Measurements from ENCODE around the gene CHID1. TPM values are rescaled to one million over a fixed set of nuclear protein-coding genes. Genes with fewer than 3 reads are reported as not detected.
A peak's percentile ranks its signal among the peaks of the same experiment; 100 is the strongest.

CHID1 gene
- total and polyA plus RNA-seq, 7 experiments from 2014 or later = 30.8 to 61.0 (median 55.3) TPM

DNA sequence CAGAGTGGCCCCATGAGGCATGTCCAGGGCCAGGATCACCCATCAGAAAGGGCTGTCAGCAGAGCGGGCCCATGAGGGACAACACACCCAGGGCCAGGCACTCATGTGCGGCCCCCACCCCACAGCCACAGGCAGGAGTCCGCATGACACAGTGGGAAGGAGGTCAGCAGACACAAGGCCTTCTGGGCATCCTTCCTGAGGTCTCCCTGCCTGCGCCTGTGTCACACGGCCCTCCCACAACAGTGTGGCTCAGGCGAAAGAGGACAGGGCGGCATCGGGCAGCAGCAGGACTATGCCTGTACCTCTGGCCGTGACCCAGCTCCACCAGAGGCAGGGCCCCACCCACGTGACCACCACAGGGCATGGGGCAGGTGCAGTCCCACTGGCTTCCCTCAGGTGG, 27.1 kb downstream of the CHID1 start:
- Histone ChIP-seq H3K27ac (ENCODE audit: low read depth, low read length) (no peak overlapping the region), H3K36me3 (ENCODE audit: control insufficient read depth in 2 of 3, insufficient read depth in 3 of 3, low read length in 3 of 3) (peaks cover 0 to 60% (median 0%) of the 10 kb centered on the region in 3 experiments), H3K4me3 (ENCODE audit: low read length) (no peak overlapping the region), H3K4me1 (ENCODE audit: control insufficient read depth in 2 of 2, insufficient read depth in 2 of 2, low read length in 2 of 2) (no peaks in the 10 kb centered on the region), H3K9me3 (ENCODE audit: control insufficient read depth in 2 of 3, low read length in 3 of 3) (no peaks in the 10 kb centered on the region), H3K27me3 (ENCODE audit: control insufficient read depth in 2 of 2, insufficient read depth in 2 of 2, low read length in 2 of 2) (no peaks in the 10 kb centered on the region)
- Mint-ChIP-seq H3K27ac (no peak overlapping the region), H3K27me3 (no peaks in the 10 kb centered on the region), H3K4me1 (peaks cover 0 to 3% (median 0%) of the 10 kb centered on the region in 7 donors), H3K36me3 (peaks cover 0 to 21% (median 5%) of the 10 kb centered on the region in 5 donors), H3K9me3 (no peaks in the 10 kb centered on the region), H3K4me3 (no peak overlapping the region)
- POLR2A ChIA-PET = no interaction called here
- intact Hi-C loops (cut with micrococcal nuclease) = no loop called here
- ATAC-seq (no peak), DNase-seq (no peak)
- CTCF ChIA-PET = no interaction called here

DNA sequence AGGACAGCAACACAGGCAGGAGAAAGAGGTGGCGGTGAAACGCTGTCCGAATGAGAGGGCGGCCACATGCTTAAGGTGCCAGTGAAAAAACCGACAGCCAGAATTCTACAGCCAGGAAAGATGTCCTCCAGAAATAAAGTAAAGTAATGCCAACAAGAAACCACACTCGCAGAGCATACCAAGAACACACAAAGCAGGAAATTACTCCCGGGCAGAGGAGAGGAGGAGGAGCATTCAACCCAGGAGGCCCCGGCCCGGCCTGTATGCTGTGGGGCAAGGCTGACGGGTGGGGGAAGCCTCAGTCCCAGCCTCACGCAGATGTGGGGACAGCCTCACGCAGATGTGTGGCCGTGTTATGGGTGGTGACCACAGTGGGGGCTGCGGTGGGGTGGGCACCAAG, 28.0 kb downstream of the CHID1 start:
- Histone ChIP-seq H3K36me3 (ENCODE audit: control insufficient read depth in 2 of 3, insufficient read depth in 3 of 3, low read length in 3 of 3) (peaks cover 0 to 53% (median 0%) of the 10 kb centered on the region in 3 experiments), H3K27me3 (ENCODE audit: control insufficient read depth in 2 of 2, insufficient read depth in 2 of 2, low read length in 2 of 2) (no peaks in the 10 kb centered on the region), H3K9me3 (ENCODE audit: control insufficient read depth in 2 of 3, low read length in 3 of 3) (no peaks in the 10 kb centered on the region), H3K4me3 (ENCODE audit: low read length) (no peak overlapping the region), H3K27ac (ENCODE audit: low read depth, low read length) (no peak overlapping the region), H3K4me1 (ENCODE audit: control insufficient read depth in 2 of 2, insufficient read depth in 2 of 2, low read length in 2 of 2) (no peaks in the 10 kb centered on the region)
- CTCF ChIA-PET = no interaction called here
- peak overlapping the region in 1 of 9 donors; percentile 14 for H3K27ac Mint-ChIP-seq
- ATAC-seq (no peak), DNase-seq (no peak)
- POLR2A ChIA-PET = no interaction called here
- H3K4me1 Mint-ChIP-seq = peaks cover 0 to 3% (median 0%) of the 10 kb centered on the region in 7 donors
- intact Hi-C loops (cut with micrococcal nuclease) = no loop called here
- no peak overlapping the region for H3K4me3 Mint-ChIP-seq
- H3K27me3 Mint-ChIP-seq = no peaks in the 10 kb centered on the region
- H3K9me3 Mint-ChIP-seq = no peaks in the 10 kb centered on the region
- H3K36me3 Mint-ChIP-seq = peaks cover 0 to 24% (median 5%) of the 10 kb centered on the region in 5 donors

DNA sequence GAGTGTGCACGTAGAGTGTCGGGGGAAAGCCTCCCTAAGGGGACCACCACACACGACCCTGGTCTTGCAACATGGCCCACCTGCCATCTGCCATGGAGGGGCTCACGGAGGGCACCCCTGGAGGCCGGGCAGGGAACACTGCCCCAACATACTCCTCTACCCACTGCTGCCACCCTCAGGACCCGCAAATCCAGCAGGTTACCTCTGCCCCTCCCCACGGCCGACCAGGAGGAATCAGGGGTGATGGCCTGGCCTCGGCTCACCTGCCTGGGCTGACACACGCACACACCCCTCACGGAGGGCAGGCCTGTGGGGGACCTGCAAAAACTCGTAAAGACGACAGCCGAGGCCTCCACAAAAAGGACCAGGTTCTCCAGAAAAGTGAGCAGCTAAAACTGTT, 30.2 kb downstream of the CHID1 start:
- no peak overlapping the region for H3K27ac Mint-ChIP-seq
- no peaks in the 10 kb centered on the region for H3K9me3 Mint-ChIP-seq
- Histone ChIP-seq H3K4me3 (ENCODE audit: low read length) (no peak overlapping the region), H3K4me1 (ENCODE audit: control insufficient read depth in 2 of 2, insufficient read depth in 2 of 2, low read length in 2 of 2) (no peaks in the 10 kb centered on the region), H3K27ac (ENCODE audit: low read depth, low read length) (no peak overlapping the region), H3K27me3 (ENCODE audit: control insufficient read depth in 2 of 2, insufficient read depth in 2 of 2, low read length in 2 of 2) (no peaks in the 10 kb centered on the region), H3K36me3 (ENCODE audit: control insufficient read depth in 2 of 3, insufficient read depth in 3 of 3, low read length in 3 of 3) (peaks cover 0 to 50% (median 0%) of the 10 kb centered on the region in 3 experiments), H3K9me3 (ENCODE audit: control insufficient read depth in 2 of 3, low read length in 3 of 3) (no peaks in the 10 kb centered on the region)
- no peaks in the 10 kb centered on the region for H3K27me3 Mint-ChIP-seq
- ATAC-seq (no peak), DNase-seq (no peak)
- POLR2A ChIA-PET = no interaction called here
- intact Hi-C loops (cut with micrococcal nuclease) = no loop called here
- H3K4me1 Mint-ChIP-seq = peaks cover 0 to 6% (median 0%) of the 10 kb centered on the region in 7 donors
- H3K36me3 Mint-ChIP-seq = peaks cover 0 to 27% (median 10%) of the 10 kb centered on the region in 5 donors
- CTCF ChIA-PET = no interaction called here
- H3K4me3 Mint-ChIP-seq = no peak overlapping the region

DNA sequence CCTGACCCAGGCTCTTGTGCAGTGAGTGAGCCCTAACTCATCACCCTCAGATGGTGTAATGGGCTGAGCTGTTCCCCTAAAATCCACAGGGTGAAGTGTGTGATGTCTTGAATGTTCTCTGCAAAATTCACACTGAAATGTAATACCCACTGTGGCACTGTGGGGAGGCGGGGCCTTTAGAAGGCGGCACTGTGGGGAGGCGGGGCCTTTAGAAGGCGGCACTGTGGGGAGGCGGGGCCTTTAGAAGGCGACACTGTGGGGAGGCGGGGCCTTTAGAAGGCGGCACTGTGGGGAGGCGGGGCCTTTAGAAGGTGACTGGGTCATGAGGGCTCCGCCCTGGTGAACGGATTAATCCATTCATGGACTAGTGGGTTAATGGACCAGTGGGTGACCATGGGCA, 33.0 kb downstream of the CHID1 start:
- no peak overlapping the region for H3K27ac ChIP-seq (ENCODE audit: low read depth, low read length)
- H3K4me3 Mint-ChIP-seq = no peak overlapping the region
- peaks cover 0 to 37% (median 14%) of the 10 kb centered on the region in 5 donors for H3K36me3 Mint-ChIP-seq
- H3K4me3 ChIP-seq (ENCODE audit: low read length) = no peak overlapping the region
- no peaks in the 10 kb centered on the region for H3K9me3 ChIP-seq (ENCODE audit: control insufficient read depth in 2 of 3, low read length in 3 of 3)
- ChIA-PET POLR2A (no interaction called here), CTCF (no interaction called here)
- peaks cover 0 to 44% (median 0%) of the 10 kb centered on the region in 3 experiments for H3K36me3 ChIP-seq (ENCODE audit: control insufficient read depth in 2 of 3, insufficient read depth in 3 of 3, low read length in 3 of 3)
- H3K27me3 Mint-ChIP-seq = no peaks in the 10 kb centered on the region
- H3K27ac Mint-ChIP-seq = no peak overlapping the region
- intact Hi-C loops (cut with micrococcal nuclease) = no loop called here
- no peaks in the 10 kb centered on the region for H3K9me3 Mint-ChIP-seq
- no peak for ATAC-seq
- H3K4me1 ChIP-seq (ENCODE audit: control insufficient read depth in 2 of 2, insufficient read depth in 2 of 2, low read length in 2 of 2) = no peaks in the 10 kb centered on the region
- H3K27me3 ChIP-seq (ENCODE audit: control insufficient read depth in 2 of 2, insufficient read depth in 2 of 2, low read length in 2 of 2) = no peaks in the 10 kb centered on the region
- no peak for DNase-seq
- H3K4me1 Mint-ChIP-seq = peaks cover 0 to 8% (median 0%) of the 10 kb centered on the region in 7 donors

DNA sequence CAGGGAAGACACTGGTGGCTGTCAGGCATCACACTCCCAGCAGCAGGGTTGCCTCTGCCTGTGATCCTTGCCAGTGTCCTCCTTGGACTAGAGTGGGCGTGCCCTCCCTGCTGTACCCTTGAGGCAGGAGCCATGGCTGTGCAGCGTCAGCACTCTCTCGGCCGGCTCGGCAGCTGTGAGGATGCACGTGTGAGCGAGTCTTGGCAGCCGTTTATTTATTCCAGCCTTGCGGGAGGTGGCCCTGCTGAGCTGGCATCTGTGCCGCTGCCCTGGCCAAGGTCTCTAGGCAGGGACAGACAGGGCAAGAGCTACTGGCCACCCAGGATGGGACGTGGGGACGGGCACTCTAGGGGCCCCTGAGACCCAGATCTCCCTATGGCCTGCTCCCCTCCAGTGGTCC, 34.1 kb downstream of the CHID1 start:
- H3K9me3 Mint-ChIP-seq = no peaks in the 10 kb centered on the region
- Histone ChIP-seq H3K27ac (ENCODE audit: low read depth, low read length) (no peak overlapping the region), H3K4me1 (ENCODE audit: control insufficient read depth in 2 of 2, insufficient read depth in 2 of 2, low read length in 2 of 2) (no peaks in the 10 kb centered on the region), H3K4me3 (ENCODE audit: low read length) (no peak overlapping the region), H3K36me3 (ENCODE audit: control insufficient read depth in 2 of 3, insufficient read depth in 3 of 3, low read length in 3 of 3) (peaks cover 0 to 43% (median 0%) of the 10 kb centered on the region in 3 experiments), H3K9me3 (ENCODE audit: control insufficient read depth in 2 of 3, low read length in 3 of 3) (no peaks in the 10 kb centered on the region), H3K27me3 (ENCODE audit: control insufficient read depth in 2 of 2, insufficient read depth in 2 of 2, low read length in 2 of 2) (no peaks in the 10 kb centered on the region)
- ATAC-seq (no peak), DNase-seq (no peak)
- H3K4me1 Mint-ChIP-seq = peaks cover 0 to 8% (median 0%) of the 10 kb centered on the region in 7 donors
- ChIA-PET POLR2A (no interaction called here), CTCF (no interaction called here)
- H3K4me3 Mint-ChIP-seq = no peak overlapping the region
- intact Hi-C loops (cut with micrococcal nuclease) = no loop called here
- no peak overlapping the region for H3K27ac Mint-ChIP-seq
- H3K36me3 Mint-ChIP-seq = peaks cover 0 to 30% (median 8%) of the 10 kb centered on the region in 5 donors
- H3K27me3 Mint-ChIP-seq = no peaks in the 10 kb centered on the region

DNA sequence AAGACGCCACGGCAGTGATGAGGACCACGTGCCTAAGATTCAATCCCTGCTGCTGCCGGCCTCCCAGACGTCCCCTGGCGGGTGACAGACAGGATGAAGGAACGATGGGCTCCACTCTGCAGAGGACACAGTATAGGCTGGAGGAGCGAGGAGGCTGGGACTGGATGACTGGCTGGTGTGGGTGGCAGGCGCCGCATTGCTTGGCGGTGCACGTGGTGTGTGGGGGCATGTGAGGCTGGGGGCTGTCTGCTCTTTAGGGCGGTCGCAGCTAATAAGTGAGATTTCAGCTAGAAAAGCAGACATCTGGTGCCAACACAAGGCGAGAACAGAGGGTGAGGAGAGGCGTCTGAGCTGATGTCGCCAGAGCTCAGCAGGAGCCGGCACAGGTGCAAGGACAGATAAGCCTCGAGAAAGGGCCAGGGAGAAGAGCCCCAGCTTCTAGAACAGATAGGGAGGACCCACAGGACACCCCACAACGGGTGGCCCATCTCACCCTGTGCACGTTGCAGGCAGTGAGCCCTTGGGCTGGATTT, 34.8 kb downstream of the CHID1 start:
- CTCF ChIA-PET = no interaction called here
- POLR2A ChIA-PET = no interaction called here
- Histone ChIP-seq H3K4me3 (ENCODE audit: low read length) (no peak overlapping the region), H3K36me3 (ENCODE audit: control insufficient read depth in 2 of 3, insufficient read depth in 3 of 3, low read length in 3 of 3) (peaks cover 0 to 40% (median 0%) of the 10 kb centered on the region in 3 experiments), H3K27ac (ENCODE audit: low read depth, low read length) (no peak overlapping the region), H3K9me3 (ENCODE audit: control insufficient read depth in 2 of 3, low read length in 3 of 3) (no peaks in the 10 kb centered on the region), H3K27me3 (ENCODE audit: control insufficient read depth in 2 of 2, insufficient read depth in 2 of 2, low read length in 2 of 2) (no peaks in the 10 kb centered on the region), H3K4me1 (ENCODE audit: control insufficient read depth in 2 of 2, insufficient read depth in 2 of 2, low read length in 2 of 2) (no peaks in the 10 kb centered on the region)
- H3K9me3 Mint-ChIP-seq = no peaks in the 10 kb centered on the region
- no peak overlapping the region for H3K4me3 Mint-ChIP-seq
- intact Hi-C loops (cut with micrococcal nuclease) = no loop called here
- peaks cover 0 to 8% (median 0%) of the 10 kb centered on the region in 7 donors for H3K4me1 Mint-ChIP-seq
- DNase-seq (no peak), ATAC-seq (no peak)
- peaks cover 0 to 27% (median 8%) of the 10 kb centered on the region in 5 donors for H3K36me3 Mint-ChIP-seq
- no peaks in the 10 kb centered on the region for H3K27me3 Mint-ChIP-seq
- H3K27ac Mint-ChIP-seq = no peak overlapping the region

DNA sequence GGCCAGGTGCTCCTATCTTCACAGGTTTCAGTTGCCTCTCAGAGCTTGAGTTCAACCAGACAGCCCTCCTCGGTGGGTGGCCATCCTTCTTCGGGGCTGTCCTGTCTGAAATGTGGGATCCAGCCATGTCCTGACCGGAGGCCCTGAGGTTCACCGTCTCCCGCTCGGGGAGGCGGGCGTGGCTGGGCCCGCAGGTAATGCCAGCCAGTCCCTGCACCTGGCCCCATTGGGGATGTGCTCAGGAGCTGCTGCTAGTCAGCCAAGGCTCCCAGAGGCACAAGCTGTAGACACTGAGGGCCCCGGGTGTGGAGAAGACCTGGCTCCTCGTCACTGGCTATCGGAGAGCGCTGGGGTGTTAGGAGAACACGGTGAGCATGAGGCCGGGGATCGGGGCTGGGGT, 35.4 kb downstream of the CHID1 start:
- POLR2A ChIA-PET = no interaction called here
- no peaks in the 10 kb centered on the region for H3K9me3 Mint-ChIP-seq
- intact Hi-C loops (cut with micrococcal nuclease) = no loop called here
- no peaks in the 10 kb centered on the region for H3K27me3 ChIP-seq (ENCODE audit: control insufficient read depth in 2 of 2, insufficient read depth in 2 of 2, low read length in 2 of 2)
- no peak overlapping the region for H3K27ac ChIP-seq (ENCODE audit: low read depth, low read length)
- no peaks in the 10 kb centered on the region for H3K9me3 ChIP-seq (ENCODE audit: control insufficient read depth in 2 of 3, low read length in 3 of 3)
- no peak for DNase-seq
- H3K4me3 ChIP-seq (ENCODE audit: low read length) = no peak overlapping the region
- CTCF ChIA-PET = no interaction called here
- H3K36me3 ChIP-seq (ENCODE audit: control insufficient read depth in 2 of 3, insufficient read depth in 3 of 3, low read length in 3 of 3) = peaks cover 0 to 34% (median 0%) of the 10 kb centered on the region in 3 experiments
- H3K27me3 Mint-ChIP-seq = no peaks in the 10 kb centered on the region
- no peak for ATAC-seq
- H3K36me3 Mint-ChIP-seq = peaks cover 0 to 25% (median 8%) of the 10 kb centered on the region in 5 donors
- no peaks in the 10 kb centered on the region for H3K4me1 ChIP-seq (ENCODE audit: control insufficient read depth in 2 of 2, insufficient read depth in 2 of 2, low read length in 2 of 2)
- H3K4me1 Mint-ChIP-seq = peaks cover 0 to 8% (median 0%) of the 10 kb centered on the region in 7 donors
- H3K27ac Mint-ChIP-seq = no peak overlapping the region
- no peak overlapping the region for H3K4me3 Mint-ChIP-seq

Measured in naive thymus-derived CD4-positive, alpha-beta T cell (primary cell).